Progenitor cell of endocrine pancreas (in vitro differentiated cells): ENCODE measurements around the gene PARD3. TPM values are rescaled to one million over a fixed set of nuclear protein-coding genes. Genes with fewer than 3 reads are reported as not detected.

Source experiments
- DNase-seq: peaks from one replicate; pipeline ENCODE4 v3.0.0; 2021; ENCODE audit warnings: low spot score; ENCODE audit not compliant: unreplicated experiment
- H3K27ac Mint-ChIP-seq: 2 replicates; pipeline ENCODE4 v1.8.0; 2021; ENCODE audit warnings: mild to moderate bottlenecking, moderate library complexity, mixed read lengths
- H3K27me3 Mint-ChIP-seq: 2 replicates; pipeline ENCODE4 v1.8.0; 2021; ENCODE audit warnings: mixed read lengths
- H3K36me3 Mint-ChIP-seq: 2 replicates; pipeline ENCODE4 v1.8.0; 2022; ENCODE audit warnings: mixed read lengths; ENCODE audit not compliant: insufficient read depth
- H3K4me1 Mint-ChIP-seq: 2 replicates; pipeline ENCODE4 v1.8.0; 2021; ENCODE audit warnings: low read depth, mixed read lengths
- H3K4me3 Mint-ChIP-seq: 2 replicates; pipeline ENCODE4 v1.8.0; 2021; ENCODE audit warnings: low read depth, mild to moderate bottlenecking, moderate library complexity, mixed read lengths
- H3K9me3 Mint-ChIP-seq: 2 replicates; pipeline ENCODE4 v1.8.0; 2021; ENCODE audit warnings: low read depth, mixed read lengths
- total RNA-seq: library from RNA; stranded (reverse); gene quantifications from 2 replicates; pipeline ENCODE4 v1.2.1, GENCODE V29; 2021
- TF ChIP-seq, protein P1 (sequence below): fragments of 200-600 bp; sonication (generic); IDR thresholded peaks from one replicate; pipeline ENCODE4 v1.5.0; 2021; ENCODE audit warnings: antibody characterized with exemption, mild to moderate bottlenecking; ENCODE audit not compliant: unreplicated experiment

PARD3 gene
- total RNA-seq, 1 donor from 2014 or later: 85.3 TPM

DNA sequence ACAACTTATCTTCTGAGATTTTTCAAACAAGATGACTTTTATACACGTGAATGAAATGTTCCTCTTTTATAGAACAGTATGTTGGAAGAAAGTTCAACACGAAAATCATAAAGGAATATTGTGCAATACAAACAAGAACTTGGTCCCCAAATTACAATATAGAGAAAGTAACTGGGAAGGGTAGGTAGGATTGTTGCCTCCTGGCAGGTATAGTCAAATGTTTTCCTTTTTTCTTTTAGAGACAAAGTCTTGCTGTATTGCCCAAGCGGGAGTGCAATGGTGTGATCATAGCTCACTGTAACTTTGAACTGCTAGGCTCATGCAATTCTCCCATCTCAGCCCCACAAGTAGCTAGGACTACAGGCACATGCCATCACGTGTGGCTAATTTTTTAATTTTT is 582.6 kb downstream of the PARD3 start:
- H3K4me1 Mint-ChIP-seq: peaks cover 52% of the 10 kb centered on the region

DNA sequence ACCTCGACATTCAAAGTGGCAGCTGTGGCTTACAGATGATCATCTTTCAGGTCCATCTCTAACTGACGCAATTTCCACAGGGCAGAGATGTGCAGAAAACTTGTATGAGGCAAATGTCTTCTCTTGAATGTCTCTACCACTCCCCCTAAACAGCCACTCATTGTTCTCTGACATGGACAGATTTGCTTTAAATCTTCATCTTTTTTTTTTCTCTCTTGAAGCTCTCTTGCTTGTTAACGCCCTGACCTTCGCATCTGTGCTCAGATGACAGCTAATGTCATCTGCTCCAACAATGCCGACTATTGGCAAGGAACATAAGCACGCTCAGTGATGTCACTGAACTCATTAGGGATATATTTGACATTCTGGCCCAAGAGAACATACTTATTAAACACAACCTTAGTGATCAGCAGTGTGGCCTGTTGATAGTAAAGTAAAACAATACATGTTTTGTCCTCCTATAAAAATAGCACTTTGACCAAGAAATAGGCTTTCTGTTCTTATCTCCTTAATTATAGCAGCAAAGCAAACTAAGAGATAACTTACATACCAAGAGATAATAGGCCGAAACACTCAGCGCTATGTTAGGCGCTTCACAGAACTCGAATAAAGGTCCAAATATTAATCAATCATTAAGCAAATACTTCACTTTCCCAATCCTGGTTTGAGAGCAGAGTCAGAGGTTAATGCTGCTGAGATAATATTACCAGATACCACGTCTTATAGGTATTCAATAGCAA is 583.5 kb downstream of the PARD3 start:
- H3K27ac Mint-ChIP-seq: peak overlapping the region; percentile 49
- TF ChIP-seq, protein P1, sequence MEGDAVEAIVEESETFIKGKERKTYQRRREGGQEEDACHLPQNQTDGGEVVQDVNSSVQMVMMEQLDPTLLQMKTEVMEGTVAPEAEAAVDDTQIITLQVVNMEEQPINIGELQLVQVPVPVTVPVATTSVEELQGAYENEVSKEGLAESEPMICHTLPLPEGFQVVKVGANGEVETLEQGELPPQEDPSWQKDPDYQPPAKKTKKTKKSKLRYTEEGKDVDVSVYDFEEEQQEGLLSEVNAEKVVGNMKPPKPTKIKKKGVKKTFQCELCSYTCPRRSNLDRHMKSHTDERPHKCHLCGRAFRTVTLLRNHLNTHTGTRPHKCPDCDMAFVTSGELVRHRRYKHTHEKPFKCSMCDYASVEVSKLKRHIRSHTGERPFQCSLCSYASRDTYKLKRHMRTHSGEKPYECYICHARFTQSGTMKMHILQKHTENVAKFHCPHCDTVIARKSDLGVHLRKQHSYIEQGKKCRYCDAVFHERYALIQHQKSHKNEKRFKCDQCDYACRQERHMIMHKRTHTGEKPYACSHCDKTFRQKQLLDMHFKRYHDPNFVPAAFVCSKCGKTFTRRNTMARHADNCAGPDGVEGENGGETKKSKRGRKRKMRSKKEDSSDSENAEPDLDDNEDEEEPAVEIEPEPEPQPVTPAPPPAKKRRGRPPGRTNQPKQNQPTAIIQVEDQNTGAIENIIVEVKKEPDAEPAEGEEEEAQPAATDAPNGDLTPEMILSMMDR: no peak
- H3K4me1 Mint-ChIP-seq: peaks cover 47% of the 10 kb centered on the region
- H3K36me3 Mint-ChIP-seq: peaks cover 5% of the 10 kb centered on the region
- no peak for DNase-seq
- no peaks in the 10 kb centered on the region for H3K27me3 Mint-ChIP-seq
- no peak overlapping the region for H3K4me3 Mint-ChIP-seq
- H3K9me3 Mint-ChIP-seq: peaks cover 5% of the 10 kb centered on the region

More for the DNA sequence above, 582.6 kb downstream of the PARD3 start:
- no peaks in the 10 kb centered on the region for H3K27me3 Mint-ChIP-seq
- no peaks in the 10 kb centered on the region for H3K36me3 Mint-ChIP-seq
- no peak overlapping the region for H3K4me3 Mint-ChIP-seq
- DNase-seq: no peak
- no peaks in the 10 kb centered on the region for H3K9me3 Mint-ChIP-seq
- no peak overlapping the region for H3K27ac Mint-ChIP-seq
- TF ChIP-seq, protein P1: no peak

DNA sequence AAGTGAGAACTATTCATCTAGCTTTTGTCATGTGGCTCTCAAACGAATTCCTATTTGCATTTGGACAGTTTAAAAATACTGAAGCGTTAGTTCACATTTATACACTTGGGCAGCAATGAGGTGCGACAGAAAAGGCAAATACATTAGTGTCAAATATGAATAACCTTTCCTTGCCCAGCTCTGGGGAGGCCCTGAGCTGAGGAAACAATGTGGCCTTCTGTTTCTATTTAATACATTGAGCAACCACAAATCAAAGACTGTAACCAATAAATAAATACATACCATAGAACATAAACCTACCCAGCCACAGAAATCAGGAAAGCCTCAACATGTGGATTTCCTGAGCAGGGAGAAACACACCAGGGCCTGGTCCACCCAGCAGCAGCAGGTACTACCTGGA is 585.2 kb downstream of the PARD3 start:
- no peak for DNase-seq
- peaks cover 6% of the 10 kb centered on the region for H3K9me3 Mint-ChIP-seq
- peaks cover 10% of the 10 kb centered on the region for H3K36me3 Mint-ChIP-seq
- peak overlapping the region; percentile 29 for H3K27ac Mint-ChIP-seq
- TF ChIP-seq, protein P1: no peak
- H3K27me3 Mint-ChIP-seq: no peaks in the 10 kb centered on the region
- peaks cover 37% of the 10 kb centered on the region for H3K4me1 Mint-ChIP-seq
- H3K4me3 Mint-ChIP-seq: no peak overlapping the region

DNA sequence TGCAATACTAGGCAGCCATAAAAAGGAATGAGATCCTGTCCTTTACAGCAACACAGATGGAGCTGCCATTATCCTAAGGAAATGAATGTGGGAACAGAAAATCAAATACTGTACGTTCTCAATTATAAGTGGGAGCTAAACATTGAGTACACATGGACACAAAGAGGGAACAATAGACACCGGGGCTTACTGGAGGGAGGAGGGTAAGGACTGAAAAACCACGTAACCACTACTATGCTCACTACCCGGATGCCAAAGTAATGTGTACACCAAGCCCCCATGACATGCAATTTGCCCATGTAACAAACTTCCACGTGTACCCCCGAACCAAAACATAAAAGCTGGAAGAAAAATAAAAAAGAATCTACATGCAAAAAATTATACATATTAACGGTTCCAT is 587.0 kb downstream of the PARD3 start:
- H3K9me3 Mint-ChIP-seq: peaks cover 6% of the 10 kb centered on the region
- TF ChIP-seq, protein P1: no peak
- no peaks in the 10 kb centered on the region for H3K27me3 Mint-ChIP-seq
- no peak overlapping the region for H3K27ac Mint-ChIP-seq
- no peak overlapping the region for H3K4me3 Mint-ChIP-seq
- peaks cover 43% of the 10 kb centered on the region for H3K4me1 Mint-ChIP-seq
- H3K36me3 Mint-ChIP-seq: peaks cover 10% of the 10 kb centered on the region
- no peak for DNase-seq

DNA sequence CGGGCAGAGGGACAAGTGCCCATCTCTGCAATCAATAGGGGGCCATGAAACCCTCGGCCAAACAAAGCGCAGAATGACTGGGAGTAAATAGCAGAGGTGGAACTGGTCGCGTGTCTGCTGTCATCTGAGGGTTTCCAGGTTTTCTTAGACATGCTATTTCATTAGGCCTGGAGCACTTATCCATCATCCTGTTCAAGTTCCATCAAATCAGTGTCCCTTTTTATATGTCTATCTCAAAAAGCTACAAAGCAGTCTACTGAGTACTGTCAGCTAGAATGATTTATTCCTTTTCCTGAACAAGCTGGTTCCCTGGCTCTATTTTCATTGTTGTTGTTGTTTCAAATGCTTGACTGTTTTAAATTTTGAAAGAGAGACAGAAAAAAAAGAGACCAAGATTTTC is 590.5 kb downstream of the PARD3 start:
- DNase-seq: no peak
- H3K9me3 Mint-ChIP-seq: peaks cover 6% of the 10 kb centered on the region
- H3K27ac Mint-ChIP-seq: peak overlapping the region; percentile 16
- peaks cover 10% of the 10 kb centered on the region for H3K36me3 Mint-ChIP-seq
- TF ChIP-seq, protein P1: no peak
- peaks cover 30% of the 10 kb centered on the region for H3K4me1 Mint-ChIP-seq
- H3K4me3 Mint-ChIP-seq: no peak overlapping the region
- H3K27me3 Mint-ChIP-seq: no peaks in the 10 kb centered on the region
